Subcutaneous adipose tissue (tissue), 4 donors: Measurements from ENCODE around the gene RAB27A. TPM values are rescaled to one million over a fixed set of nuclear protein-coding genes. Genes with fewer than 3 reads are reported as not detected.

Experiments
- total RNA-seq, 4 donors: library from RNA; depleted of rRNA; stranded (reverse); fragments of >200 nt; gene quantifications; one replicate each; pipeline ENCODE4 v1.1.0, GENCODE V29; 2016
- TF ChIP-seq, protein P1 (sequence below): fragments of 450-650 bp; IDR thresholded peaks from one replicate; pipeline ENCODE4 v1.5.1; 2016; ENCODE audit warnings: low read depth, mild to moderate bottlenecking, control low read depth, antibody characterized with exemption, moderate library complexity

Gene RAB27A
- total RNA-seq, 4 donors from 2014 or later, result 6.6 to 16.5 (median 10.5) TPM

DNA sequence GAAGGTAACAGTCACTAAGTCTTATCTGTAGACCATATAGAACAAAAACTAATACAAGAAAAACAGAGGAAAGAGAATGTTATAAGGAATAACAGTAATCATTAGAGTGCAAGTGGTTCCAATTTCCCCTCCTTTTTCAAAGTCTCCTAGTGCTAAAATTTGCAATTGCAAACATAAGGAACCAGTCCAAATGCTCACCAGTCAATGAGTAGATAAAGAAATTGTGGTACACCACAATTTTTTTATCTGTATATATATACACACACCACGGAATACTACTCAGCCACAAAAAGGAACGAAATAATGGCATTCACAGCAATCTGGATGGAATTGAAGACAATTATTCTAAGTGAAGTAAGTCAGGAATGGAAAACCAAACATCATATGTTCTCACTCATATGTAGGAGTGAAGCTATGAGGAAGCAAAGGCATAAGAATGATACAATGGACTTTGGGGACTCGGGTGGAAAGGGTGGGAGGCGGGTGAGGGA, 54.0 kb downstream of the RAB27A start:
- TF ChIP-seq, protein P1, sequence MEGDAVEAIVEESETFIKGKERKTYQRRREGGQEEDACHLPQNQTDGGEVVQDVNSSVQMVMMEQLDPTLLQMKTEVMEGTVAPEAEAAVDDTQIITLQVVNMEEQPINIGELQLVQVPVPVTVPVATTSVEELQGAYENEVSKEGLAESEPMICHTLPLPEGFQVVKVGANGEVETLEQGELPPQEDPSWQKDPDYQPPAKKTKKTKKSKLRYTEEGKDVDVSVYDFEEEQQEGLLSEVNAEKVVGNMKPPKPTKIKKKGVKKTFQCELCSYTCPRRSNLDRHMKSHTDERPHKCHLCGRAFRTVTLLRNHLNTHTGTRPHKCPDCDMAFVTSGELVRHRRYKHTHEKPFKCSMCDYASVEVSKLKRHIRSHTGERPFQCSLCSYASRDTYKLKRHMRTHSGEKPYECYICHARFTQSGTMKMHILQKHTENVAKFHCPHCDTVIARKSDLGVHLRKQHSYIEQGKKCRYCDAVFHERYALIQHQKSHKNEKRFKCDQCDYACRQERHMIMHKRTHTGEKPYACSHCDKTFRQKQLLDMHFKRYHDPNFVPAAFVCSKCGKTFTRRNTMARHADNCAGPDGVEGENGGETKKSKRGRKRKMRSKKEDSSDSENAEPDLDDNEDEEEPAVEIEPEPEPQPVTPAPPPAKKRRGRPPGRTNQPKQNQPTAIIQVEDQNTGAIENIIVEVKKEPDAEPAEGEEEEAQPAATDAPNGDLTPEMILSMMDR, result no peak

DNA sequence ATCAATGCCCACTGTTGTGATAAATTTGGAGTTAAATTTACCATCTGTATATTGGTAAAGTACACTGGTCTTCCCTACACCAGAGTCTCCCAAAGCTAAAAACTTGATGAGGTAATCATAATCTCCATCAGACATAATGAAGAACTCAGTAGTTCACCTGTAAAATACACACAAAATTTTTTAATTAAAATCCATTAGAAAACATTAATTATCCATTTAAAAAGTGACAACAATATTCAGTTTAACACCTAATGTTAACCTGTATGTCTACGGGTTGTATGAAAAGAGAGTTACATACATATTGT, 54.9 kb downstream of the RAB27A start:
- TF ChIP-seq, protein P1, result no peak

DNA sequence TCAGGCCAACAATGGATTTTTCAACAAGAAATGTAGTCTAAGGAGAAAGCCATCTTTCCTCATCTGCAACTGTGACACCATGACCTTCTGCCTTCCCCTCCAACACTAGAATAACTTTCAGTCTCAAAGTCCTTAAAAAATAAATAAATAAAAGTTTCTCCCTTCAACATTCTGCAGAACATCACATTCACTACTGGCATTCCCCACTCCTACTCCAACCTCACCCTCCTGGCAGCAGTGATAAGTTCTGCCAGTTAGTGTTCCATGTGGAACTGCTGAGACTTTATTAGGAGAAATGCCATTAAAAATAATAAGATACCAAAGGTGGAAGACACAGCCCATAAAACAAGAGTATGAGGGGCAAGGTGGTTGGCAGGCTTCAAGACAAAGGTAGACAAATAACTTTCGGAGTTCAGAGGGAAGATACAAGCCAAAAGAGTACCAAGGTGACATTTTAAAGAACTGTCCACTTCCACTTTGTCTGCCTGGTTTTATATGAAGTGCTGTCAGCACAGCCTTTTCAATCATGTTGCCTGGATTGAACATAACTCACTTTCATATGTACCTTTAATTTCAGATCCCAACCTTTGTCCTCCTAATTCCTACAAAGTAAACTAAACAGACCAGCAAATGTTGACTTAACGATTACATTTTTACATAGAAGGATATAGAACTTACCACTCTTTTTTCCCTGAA, 55.4 kb downstream of the RAB27A start:
- TF ChIP-seq, protein P1, result no peak

DNA sequence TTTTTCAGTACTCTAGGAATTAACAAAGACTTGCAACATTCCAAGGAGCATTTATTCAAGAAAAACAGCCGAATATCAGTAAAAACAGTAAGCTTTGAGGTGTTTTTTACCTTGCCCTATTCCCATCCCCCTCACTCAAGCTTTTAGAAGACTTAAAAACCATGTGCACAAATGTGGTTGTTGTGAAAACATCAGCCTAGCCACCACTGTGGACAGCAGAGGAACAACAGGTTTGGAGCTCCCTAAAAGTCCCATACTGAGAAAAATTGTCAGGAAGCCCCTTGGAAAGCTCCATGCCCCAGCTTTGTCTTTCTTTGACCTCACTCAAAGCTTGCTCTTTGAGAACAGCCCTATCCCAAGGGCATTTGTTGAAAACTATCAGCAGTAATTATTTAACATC, 58.2 kb downstream of the RAB27A start:
- TF ChIP-seq, protein P1, result no peak

DNA sequence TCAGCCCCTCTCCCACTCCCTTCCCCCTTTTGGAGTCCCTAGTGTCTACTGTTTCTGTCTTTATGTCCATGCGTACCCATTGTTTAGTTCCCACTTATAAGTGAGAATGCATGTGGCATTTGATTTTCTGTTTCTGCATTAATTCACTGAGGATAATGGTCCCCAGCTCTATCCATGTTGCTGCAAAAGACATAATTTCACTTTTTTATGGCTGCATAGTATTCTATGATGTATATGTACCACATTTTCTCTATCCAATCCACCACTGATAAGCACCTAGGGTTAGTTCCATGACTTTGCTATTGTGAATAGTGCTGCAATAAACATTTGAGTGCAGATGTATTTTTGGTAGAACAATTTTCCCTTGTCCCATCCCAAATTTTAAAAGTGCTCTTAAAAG, 58.7 kb downstream of the RAB27A start:
- TF ChIP-seq, protein P1, result no peak

DNA sequence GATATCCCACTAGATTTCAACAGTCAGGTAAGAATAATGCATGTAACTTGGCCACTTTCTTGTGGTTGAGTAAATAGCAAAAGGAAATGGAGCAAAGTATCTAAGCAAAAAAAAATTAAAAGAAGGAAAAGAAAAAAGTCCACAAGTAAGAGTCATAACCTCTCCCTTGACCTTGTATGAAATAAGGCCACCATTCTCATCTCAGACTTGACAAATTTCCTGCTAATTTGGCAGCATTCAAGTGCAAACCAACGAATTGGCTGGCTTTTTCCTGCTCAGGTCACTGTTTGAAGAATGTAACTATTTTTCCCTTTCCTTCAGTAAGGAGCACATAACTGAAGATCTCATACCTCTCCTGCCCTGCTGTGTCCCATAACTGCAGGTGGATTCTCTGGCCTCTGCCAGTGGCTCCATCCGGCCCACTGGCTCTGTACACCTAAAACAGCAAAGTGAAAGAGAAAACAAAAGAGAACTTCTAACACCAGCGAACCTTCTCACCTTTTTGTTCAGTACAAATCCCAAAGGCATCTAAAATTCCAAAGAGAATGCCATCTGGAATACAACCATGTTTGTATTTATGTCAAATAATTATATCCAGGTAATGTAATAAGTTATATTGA, 59.5 kb downstream of the RAB27A start:
- TF ChIP-seq, protein P1, result no peak

DNA sequence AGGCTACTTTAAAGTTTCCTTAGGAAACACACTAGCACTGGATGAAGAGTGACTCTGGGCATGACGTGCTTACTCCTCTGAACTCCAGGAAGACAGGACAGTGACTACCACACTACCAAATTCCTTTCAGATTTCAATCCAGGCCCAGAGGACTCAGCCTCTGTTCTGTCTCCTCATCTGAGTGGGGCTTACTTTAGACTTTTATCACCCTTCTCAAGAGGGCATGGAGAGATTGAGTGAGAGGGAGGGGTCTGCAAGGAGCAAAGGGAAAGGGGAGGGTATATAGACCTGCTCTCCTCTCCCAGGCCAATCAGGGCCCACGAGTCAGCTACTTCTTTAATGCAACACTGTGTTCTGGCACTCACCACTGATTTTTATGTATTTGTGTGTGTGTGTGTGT, 63.5 kb downstream of the RAB27A start:
- TF ChIP-seq, protein P1, result no peak
